Body of pancreas (tissue), 4 donors: ENCODE results near the gene LINC00632. TPM values are rescaled to one million over a fixed set of nuclear protein-coding genes. Genes with fewer than 3 reads are reported as not detected.

Source experiments
- ATAC-seq: fragments of 150-250 bp; one replicate; pipeline ENCODE4 v1.9.1; 2016
- DNase-seq, 4 donors: peaks; one replicate each; pipeline ENCODE4 v3.0.0-alpha.2; 2019
- H3K27ac ChIP-seq, 4 donors: fragments of 200-600 bp; sonication (generic); 1 replicate in 3 of 4; 2 replicates in 1 of 4; pipeline versions ENCODE4 v1.5.1 to v1.6.1; 2016 to 2019; ENCODE audit warnings: mild to moderate bottlenecking in 1 of 4, mixed read lengths in 1 of 4, moderate library complexity in 1 of 4
- H3K27me3 ChIP-seq, 2 donors: fragments of 200-600 bp; sonication (generic); one replicate each; pipeline ENCODE4 v1.6.0; 2016; ENCODE audit warnings: mild to moderate bottlenecking in 1 of 2
- H3K36me3 ChIP-seq, 2 donors: fragments of 200-600 bp; sonication (generic); replicated peaks in 1 of 2; 2 replicates each; pipeline ENCODE4 v1.5.1; 2016; ENCODE audit warnings: low read depth in 2 of 2; ENCODE audit not compliant: insufficient read depth in 1 of 2
- H3K4me1 ChIP-seq: fragments of 200-600 bp; sonication (generic); one replicate; pipeline ENCODE4 v1.6.0; 2016
- H3K4me3 ChIP-seq, 2 donors: fragments of 200-600 bp; sonication (generic); 1 replicate in 1 of 2; 2 replicates in 1 of 2; pipeline ENCODE4 v1.5.1; 2016 to 2019
- H3K9me3 ChIP-seq, 3 donors: fragments of 200-600 bp; sonication (generic); 1 replicate in 2 of 3; 2 replicates in 1 of 3; pipeline ENCODE4 v1.5.1; 2016
- CTCF ChIP-seq, 7 experiments: fragments of 450-650 bp in 4 of 7; fragments of 200-600 bp in 3 of 7; sonication (generic) in 3 of 7; IDR thresholded peaks; one replicate each; pipeline ENCODE4 v1.5.1; 2016 to 2019; ENCODE audit warnings: antibody characterized with exemption in 7 of 7
- POLR2A ChIP-seq, 3 donors: fragments of 450-650 bp; IDR thresholded peaks; one replicate each; pipeline ENCODE4 v1.6.1; 2016; ENCODE audit warnings: antibody characterized with exemption in 3 of 3, mild to moderate bottlenecking in 2 of 3
- WGBS, 2 donors: methylation state at CpG; one replicate each; pipeline ENCODE4 v1.1.5; 2017; 5-methylcytosine and 5-hydroxymethylcytosine counted together
- intact Hi-C: fragments of 100-400 bp; cut with DNase I; formaldehyde crosslinking; loops from one replicate; pipeline ENCODE4 v1.15.1; 2023
- total RNA-seq, 2 donors: library from RNA; depleted of rRNA; stranded (reverse); fragments of >200 nt; gene quantifications; one replicate each; pipeline ENCODE4 v1.1.0, GENCODE V29; 2016

LINC00632 gene
- total RNA-seq, 2 donors from 2014 or later, result 7.8 to 88.3 TPM

- H3K36me3 ChIP-seq, result no peaks in the 10 kb centered on the region
- H3K9me3 ChIP-seq, result no peaks in the 10 kb centered on the region
- 13 to 14% methylated on average over 6 of the region's 6 CpGs for WGBS, 2 donors
- intact Hi-C loops, result no loop called here
- no peak for ATAC-seq
- H3K27ac ChIP-seq, result no peak overlapping the region
- peak; percentile 14 to 58 (median 27) for DNase-seq
- H3K4me3 ChIP-seq, result no peak overlapping the region
- no peaks in the 10 kb centered on the region for H3K4me1 ChIP-seq
- H3K27me3 ChIP-seq, result no peaks in the 10 kb centered on the region
- TF ChIP-seq CTCF (IDR thresholded peaks at IDR 0.05) (no peak), POLR2A (IDR thresholded peaks at IDR 0.05) (no peak)
Measured at GRCh38 chrX:140756941-140757340, 47.4 kb downstream of the LINC00632 start.

GRCh38 chrX:140762061-140762460, 52.5 kb downstream of the LINC00632 start:
- H3K36me3 ChIP-seq, result no peaks in the 10 kb centered on the region
- ATAC-seq, result peak; percentile 56
- DNase-seq, result peak; percentile 30 to 59 (median 38)

GRCh38 chrX:140764401-140764919, 54.9 kb downstream of the LINC00632 start:
- ATAC-seq, result peak; percentile 68
- intact Hi-C loops, result no loop called here
- no peak overlapping the region for H3K27ac ChIP-seq
- peak overlapping the region in 1 of 2 donors; percentile 10 for H3K4me3 ChIP-seq
- H3K9me3 ChIP-seq, result no peaks in the 10 kb centered on the region
- 0 to 2% methylated on average over 2 to 23 of the region's 31 CpGs for WGBS, 2 donors
- H3K36me3 ChIP-seq, result no peaks in the 10 kb centered on the region
- peak in 2 of 3 donors; percentile 35 to 38 for TF ChIP-seq POLR2A (IDR thresholded peaks at IDR 0.05)
- no peak for TF ChIP-seq CTCF (IDR thresholded peaks at IDR 0.05)
- peak; percentile 12 to 46 (median 24) for DNase-seq
- no peaks in the 10 kb centered on the region for H3K4me1 ChIP-seq
- no peaks in the 10 kb centered on the region for H3K27me3 ChIP-seq

More at GRCh38 chrX:140762061-140762460, 52.5 kb downstream of the LINC00632 start:
- peak; percentile 49 to 82 (median 57) for TF ChIP-seq CTCF (IDR thresholded peaks at IDR 0.05)
- TF ChIP-seq POLR2A (IDR thresholded peaks at IDR 0.05), result no peak
- Histone ChIP-seq H3K4me3 (no peak overlapping the region), H3K27me3 (no peaks in the 10 kb centered on the region), H3K4me1 (no peaks in the 10 kb centered on the region), H3K9me3 (no peaks in the 10 kb centered on the region), H3K27ac (no peak overlapping the region)
- intact Hi-C loops, result no loop called here
- 0 to 1% methylated on average over 7 of the region's 7 CpGs for WGBS, 2 donors

GRCh38 chrX:140765043-140765784, 55.7 kb downstream of the LINC00632 start:
- Histone ChIP-seq H3K4me1 (no peaks in the 10 kb centered on the region), H3K4me3 (peak overlapping the region in 1 of 2 donors; percentile 10), H3K9me3 (no peaks in the 10 kb centered on the region), H3K36me3 (no peaks in the 10 kb centered on the region), H3K27ac (no peak overlapping the region), H3K27me3 (no peaks in the 10 kb centered on the region)
- ATAC-seq, result no peak
- DNase-seq, result peak in 2 of 4 donors; percentile 2 to 7
- intact Hi-C loops, result no loop called here
- TF ChIP-seq CTCF (IDR thresholded peaks at IDR 0.05) (no peak), POLR2A (IDR thresholded peaks at IDR 0.05) (no peak)
- WGBS, 2 donors, result 12 to 19% methylated on average over 4 to 19 of the region's 19 CpGs
